A549 (cell line): ENCODE data around the gene ATP6AP2. TPM values are rescaled to one million over a fixed set of nuclear protein-coding genes. Genes with fewer than 3 reads are reported as not detected.
"Not testable (repeated sequence)": the region's sequence is repeated elsewhere in the genome, so short reads cannot be mapped to it uniquely, and the experiment has no call there.

ENCODE experiments used
- ATAC-seq, 2 experiments: fragments of 200-7000 bp in 1 of 2; fragments of >200 bp in 1 of 2; cut with Nextera tagmentation in 1 of 2; cut with Tn5 transposase in 1 of 2; 3 replicates each; pipeline versions ENCODE4 v1.8.0 to v1.9.1; 2018 to 2020; ENCODE audit warnings: mild to moderate bottlenecking in 1 of 2, moderate library complexity in 1 of 2
- CTCF ChIA-PET: fragments of 300-600 bp; sonication (Branson Sonifier 250); formaldehyde crosslinking; extraction: SDS; loops from one replicate; lab custom pipeline; 2021; ENCODE audit warnings: antibody characterized with exemption, inconsistent platforms; lab: Yijun Ruan, JAX
- POLR2A ChIA-PET: fragments of 350-600 bp; formaldehyde crosslinking; extraction: SDS; loops from one replicate; lab custom pipeline; 2021; ENCODE audit warnings: antibody characterized with exemption, inconsistent platforms; lab: Yijun Ruan, JAX
- DNase-seq, 2 experiments: peaks; one replicate each; pipeline versions ENCODE4 v3.0.0 to v3.0.0-alpha.2; 2011 to 2016; ENCODE audit warnings: low read depth in 1 of 2, low spot score in 1 of 2
- FAIRE-seq: peaks from 2 replicates; lab custom pipeline; 2011; peaks lifted over from hg19 to GRCh38; lab: Jason Lieb, UNC
- H3K27ac ChIP-seq, 2 experiments: fragments of >200 bp; sonication (Bioruptor Twin); formaldehyde crosslinking; 3 replicates each; pipeline ENCODE4 v1.5.1; 2016 to 2017
- H3K4me1 ChIP-seq: fragments of >200 bp; sonication (Bioruptor Twin); formaldehyde crosslinking; 3 replicates; pipeline ENCODE4 v1.6.1; 2016
- H3K4me2 ChIP-seq: fragments of >200 bp; sonication (Bioruptor Twin); formaldehyde crosslinking; 3 replicates; pipeline ENCODE4 v1.6.1; 2016
- H3K4me3 ChIP-seq: fragments of >200 bp; sonication (Bioruptor Twin); formaldehyde crosslinking; 3 replicates; pipeline ENCODE4 v1.5.1; 2016
- H3K9me3 ChIP-seq: fragments of >200 bp; sonication (Bioruptor Twin); formaldehyde crosslinking; 3 replicates; pipeline ENCODE4 v1.6.1; 2016
- CEBPB ChIP-seq, 2 experiments: fragments of >200 bp in 1 of 2; sonication (Bioruptor Twin) in 1 of 2; formaldehyde crosslinking in 1 of 2; IDR thresholded peaks; 2 replicates each; pipeline ENCODE4 v1.6.1; 2012 to 2016
- E2F6 ChIP-seq: IDR thresholded peaks from 2 replicates; pipeline ENCODE4 v1.6.1; 2012; ENCODE audit warnings: low read depth, borderline replicate concordance
- HOXA7 ChIP-seq: fragments of 250-450 bp; sonication (Bioruptor Pico); IDR thresholded peaks from 2 replicates; pipeline ENCODE4 v1.5.0; 2020; ENCODE audit warnings: mild to moderate bottlenecking, moderate library complexity
- HOXB13 ChIP-seq: fragments of 250-450 bp; sonication (Bioruptor Pico); IDR thresholded peaks from 2 replicates; pipeline ENCODE4 v1.5.0; 2020; ENCODE audit warnings: low read depth, mild to moderate bottlenecking, moderate library complexity
- HOXB5 ChIP-seq: fragments of 250-450 bp; sonication (Bioruptor Pico); IDR thresholded peaks from 2 replicates; pipeline ENCODE4 v1.5.0; 2020; ENCODE audit warnings: mild to moderate bottlenecking, moderate library complexity
- JUN ChIP-seq, 2 experiments: fragments of >200 bp; sonication (Bioruptor Twin); formaldehyde crosslinking; IDR thresholded peaks; 2 replicates in 1 of 2; 3 replicates in 1 of 2; pipeline ENCODE4 v1.6.1; 2016 to 2017
- NR3C1 ChIP-seq: fragments of >200 bp; sonication (Bioruptor Twin); formaldehyde crosslinking; IDR thresholded peaks from 3 replicates; pipeline ENCODE4 v1.6.1; 2017
- RAD21 ChIP-seq, 2 experiments: fragments of >200 bp in 1 of 2; sonication (Bioruptor Twin) in 1 of 2; formaldehyde crosslinking in 1 of 2; IDR thresholded peaks in 1 of 2; conservative IDR thresholded peaks in 1 of 2; 2 replicates in 1 of 2; 3 replicates in 1 of 2; pipeline ENCODE4 v1.6.1; 2012 to 2018; ENCODE audit warnings: inconsistent platforms in 1 of 2
- RFX5 ChIP-seq: fragments of 450-650 bp; IDR thresholded peaks from 2 replicates; pipeline ENCODE4 v1.7.1; 2014; ENCODE audit warnings: antibody characterized with exemption, mild to moderate bottlenecking, moderate library complexity
- SMC3 ChIP-seq: fragments of >200 bp; sonication (Bioruptor Twin); formaldehyde crosslinking; IDR thresholded peaks from 3 replicates; pipeline ENCODE4 v1.6.1; 2018; ENCODE audit warnings: inconsistent platforms
- SREBF2 ChIP-seq: fragments of 450-650 bp; IDR thresholded peaks from 2 replicates; pipeline ENCODE4 v1.6.1; 2014; ENCODE audit warnings: mild to moderate bottlenecking, moderate library complexity
- TP53 ChIP-seq: fragments of 250-450 bp; sonication (Bioruptor Pico); IDR thresholded peaks from 2 replicates; pipeline ENCODE4 v1.5.0; 2021; ENCODE audit warnings: mild to moderate bottlenecking, moderate library complexity
- ZSCAN20 ChIP-seq: fragments of 250-450 bp; sonication (Bioruptor Pico); IDR thresholded peaks from 2 replicates; pipeline ENCODE4 v1.8.0; 2022; ENCODE audit warnings: mild to moderate bottlenecking, moderate library complexity
- whole genome bisulfite sequencing: methylation state at CpG from one replicate; pipeline ENCODE4 v1.1.6; 2017; ENCODE audit errors: missing lambda C conversion rate; 5-methylcytosine and 5-hydroxymethylcytosine counted together
- polyA plus RNA-seq, 4 experiments: library from polyadenylated mRNA; depleted of rRNA in 3 of 4; stranded (reverse); fragments of >200 nt; fragmentation: RNase III in 1 of 4; extraction: RNeasy Plus Mini Kit Qiagen cat#74134 plus additional on column Dnase treatment in 1 of 4; gene quantifications; 2 replicates in 3 of 4; 3 replicates in 1 of 4; pipeline ENCODE4 v1.2.3, GENCODE V29; 2011 to 2017
- TF ChIP-seq, protein P1 (sequence below): fragments of 150-350 bp; IDR thresholded peaks from 2 replicates; pipeline ENCODE4 v1.6.1; 2014; ENCODE audit warnings: low read depth, mild to moderate bottlenecking, low read length
- TF ChIP-seq, protein P2 (sequence below): fragments of >200 bp; sonication (Bioruptor Twin); formaldehyde crosslinking; IDR thresholded peaks from 3 replicates; pipeline ENCODE4 v1.6.1; 2016
- TF ChIP-seq, protein P3 (sequence below): fragments of 250-450 bp; sonication (Bioruptor Pico); IDR thresholded peaks from 2 replicates; pipeline ENCODE4 v1.5.0; 2021; ENCODE audit warnings: mild to moderate bottlenecking, moderate library complexity, borderline replicate concordance
- TF ChIP-seq, protein P4 (sequence below): fragments of 450-650 bp; IDR thresholded peaks from 2 replicates; pipeline ENCODE4 v1.6.1; 2014; ENCODE audit warnings: antibody characterized with exemption
- TF ChIP-seq, protein P5 (sequence below): fragments of >200 bp; sonication (Bioruptor Twin); formaldehyde crosslinking; IDR thresholded peaks from 2 replicates; pipeline ENCODE4 v1.6.1; 2016

The ATP6AP2 gene
- polyA plus RNA-seq, 2 of the 4 experiments (the other 2 are of a cell fraction) = 133 to 202 TPM

- Histone ChIP-seq H3K4me2 (no peak overlapping the region), H3K27ac (no peak overlapping the region), H3K4me1 (no peaks in the 10 kb centered on the region), H3K9me3 (no peaks in the 10 kb centered on the region), H3K4me3 (no peak overlapping the region)
- DNase-seq (no peak), ATAC-seq (no peak), FAIRE-seq (no peak)
- WGBS = 81% methylated on average over 10 of the region's 10 CpGs
- no peak for TF ChIP-seq HOXB5 (CRISPR knock-in tag)
- POLR2A ChIA-PET = no interaction called here
- CTCF ChIA-PET = interaction anchor here (1.7 kb wide), 1 partner anchor 27 kb away, joined by 6 read pairs; no protein-coding TSS in a partner anchor
These were observed 10.2 kb upstream of the ATP6AP2 start for GRCh38 chrX:40570346-40571093.

DNA sequence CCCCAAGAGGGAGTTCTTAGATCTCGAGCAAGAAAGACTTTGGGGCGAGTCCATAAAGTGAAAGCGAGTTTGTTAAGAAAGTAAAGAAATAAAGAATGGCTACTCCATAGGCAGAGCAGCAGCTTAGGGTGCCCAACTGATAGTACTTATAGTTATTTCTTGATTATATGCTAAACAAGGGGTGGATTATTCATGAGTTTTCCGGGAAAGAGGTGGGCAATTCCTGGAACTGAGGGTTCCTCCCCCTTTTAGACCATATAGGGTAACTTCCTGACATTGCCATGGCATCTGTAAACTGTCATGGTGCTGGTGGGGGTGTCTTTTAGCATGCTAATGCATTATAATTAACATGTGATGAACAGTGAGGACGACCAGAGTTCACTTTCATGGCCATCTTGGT lies 9.6 kb upstream of the ATP6AP2 start:
- DNase-seq, POLR2A ChIA-PET, H3K9me3 ChIP-seq, H3K4me1 ChIP-seq, FAIRE-seq, ATAC-seq, H3K4me3 ChIP-seq, H3K4me2 ChIP-seq, H3K27ac ChIP-seq: not testable (repeated sequence)
- CTCF ChIA-PET = interaction anchor here (1.7 kb wide), 1 partner anchor 27 kb away, joined by 6 read pairs; no protein-coding TSS in a partner anchor
- WGBS = 61% methylated on average over 5 of the region's 5 CpGs

DNA sequence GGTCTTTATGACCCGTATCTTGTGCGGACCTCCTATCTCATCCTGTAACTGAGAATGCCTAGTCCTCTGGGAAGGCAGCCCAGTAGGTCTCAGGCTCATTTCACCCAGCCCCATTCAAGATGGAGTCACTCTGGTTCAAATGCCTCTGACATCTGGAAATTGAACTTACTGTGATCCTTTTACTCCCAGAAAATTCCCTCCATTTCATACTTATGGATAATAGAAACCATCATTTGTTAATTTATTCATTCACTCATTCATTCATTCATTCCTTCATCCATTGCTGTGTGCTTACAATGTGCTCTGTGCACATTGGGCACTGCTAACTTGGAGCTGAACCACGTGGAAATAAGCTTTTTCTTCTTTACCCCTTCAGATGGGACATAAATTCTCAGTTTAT lies 9.2 kb upstream of the ATP6AP2 start:
- Histone ChIP-seq H3K9me3 (no peaks in the 10 kb centered on the region), H3K4me2 (no peak overlapping the region), H3K4me3 (no peak overlapping the region), H3K27ac (no peak overlapping the region), H3K4me1 (no peaks in the 10 kb centered on the region)
- FAIRE-seq = peak; percentile 76
- POLR2A ChIA-PET = no interaction called here
- 58% methylated on average over 3 of the region's 3 CpGs for WGBS
- DNase-seq = no peak
- TF ChIP-seq, protein P1, sequence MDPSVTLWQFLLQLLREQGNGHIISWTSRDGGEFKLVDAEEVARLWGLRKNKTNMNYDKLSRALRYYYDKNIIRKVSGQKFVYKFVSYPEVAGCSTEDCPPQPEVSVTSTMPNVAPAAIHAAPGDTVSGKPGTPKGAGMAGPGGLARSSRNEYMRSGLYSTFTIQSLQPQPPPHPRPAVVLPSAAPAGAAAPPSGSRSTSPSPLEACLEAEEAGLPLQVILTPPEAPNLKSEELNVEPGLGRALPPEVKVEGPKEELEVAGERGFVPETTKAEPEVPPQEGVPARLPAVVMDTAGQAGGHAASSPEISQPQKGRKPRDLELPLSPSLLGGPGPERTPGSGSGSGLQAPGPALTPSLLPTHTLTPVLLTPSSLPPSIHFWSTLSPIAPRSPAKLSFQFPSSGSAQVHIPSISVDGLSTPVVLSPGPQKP = no peak
- no peak for TF ChIP-seq TP53
- no peak for TF ChIP-seq E2F6
- no peak for TF ChIP-seq NR3C1
- no peak for TF ChIP-seq RFX5
- TF ChIP-seq SMC3 = no peak
- no peak for TF ChIP-seq SREBF2
- TF ChIP-seq ZSCAN20 = no peak
- TF ChIP-seq JUN (IDR thresholded peaks at IDR 0.05) = no peak
- TF ChIP-seq HOXB5 (CRISPR knock-in tag) = no peak
- TF ChIP-seq RAD21 (conservative IDR thresholded peaks at IDR 0.05 in 1 of 2, IDR thresholded peaks at IDR 0.05 in 1 of 2) = no peak
- TF ChIP-seq, protein P2, sequence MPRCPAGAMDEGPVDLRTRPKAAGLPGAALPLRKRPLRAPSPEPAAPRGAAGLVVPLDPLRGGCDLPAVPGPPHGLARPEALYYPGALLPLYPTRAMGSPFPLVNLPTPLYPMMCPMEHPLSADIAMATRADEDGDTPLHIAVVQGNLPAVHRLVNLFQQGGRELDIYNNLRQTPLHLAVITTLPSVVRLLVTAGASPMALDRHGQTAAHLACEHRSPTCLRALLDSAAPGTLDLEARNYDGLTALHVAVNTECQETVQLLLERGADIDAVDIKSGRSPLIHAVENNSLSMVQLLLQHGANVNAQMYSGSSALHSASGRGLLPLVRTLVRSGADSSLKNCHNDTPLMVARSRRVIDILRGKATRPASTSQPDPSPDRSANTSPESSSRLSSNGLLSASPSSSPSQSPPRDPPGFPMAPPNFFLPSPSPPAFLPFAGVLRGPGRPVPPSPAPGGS = no peak
- TF ChIP-seq HOXA7 = no peak
- no peak for TF ChIP-seq HOXB13
- TF ChIP-seq, protein P3, sequence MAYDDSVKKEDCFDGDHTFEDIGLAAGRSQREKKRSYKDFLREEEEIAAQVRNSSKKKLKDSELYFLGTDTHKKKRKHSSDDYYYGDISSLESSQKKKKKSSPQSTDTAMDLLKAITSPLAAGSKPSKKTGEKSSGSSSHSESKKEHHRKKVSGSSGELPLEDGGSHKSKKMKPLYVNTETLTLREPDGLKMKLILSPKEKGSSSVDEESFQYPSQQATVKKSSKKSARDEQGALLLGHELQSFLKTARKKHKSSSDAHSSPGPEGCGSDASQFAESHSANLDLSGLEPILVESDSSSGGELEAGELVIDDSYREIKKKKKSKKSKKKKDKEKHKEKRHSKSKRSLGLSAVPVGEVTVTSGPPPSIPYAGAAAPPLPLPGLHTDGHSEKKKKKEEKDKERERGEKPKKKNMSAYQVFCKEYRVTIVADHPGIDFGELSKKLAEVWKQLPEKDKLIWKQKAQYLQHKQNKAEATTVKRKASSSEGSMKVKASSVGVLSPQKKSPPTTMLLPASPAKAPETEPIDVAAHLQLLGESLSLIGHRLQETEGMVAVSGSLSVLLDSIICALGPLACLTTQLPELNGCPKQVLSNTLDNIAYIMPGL (CRISPR knock-in tag) = no peak
- TF ChIP-seq, protein P4, sequence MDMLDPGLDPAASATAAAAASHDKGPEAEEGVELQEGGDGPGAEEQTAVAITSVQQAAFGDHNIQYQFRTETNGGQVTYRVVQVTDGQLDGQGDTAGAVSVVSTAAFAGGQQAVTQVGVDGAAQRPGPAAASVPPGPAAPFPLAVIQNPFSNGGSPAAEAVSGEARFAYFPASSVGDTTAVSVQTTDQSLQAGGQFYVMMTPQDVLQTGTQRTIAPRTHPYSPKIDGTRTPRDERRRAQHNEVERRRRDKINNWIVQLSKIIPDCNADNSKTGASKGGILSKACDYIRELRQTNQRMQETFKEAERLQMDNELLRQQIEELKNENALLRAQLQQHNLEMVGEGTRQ = no peak
- no peak for TF ChIP-seq CEBPB (IDR thresholded peaks at IDR 0.05)
- TF ChIP-seq, protein P5, sequence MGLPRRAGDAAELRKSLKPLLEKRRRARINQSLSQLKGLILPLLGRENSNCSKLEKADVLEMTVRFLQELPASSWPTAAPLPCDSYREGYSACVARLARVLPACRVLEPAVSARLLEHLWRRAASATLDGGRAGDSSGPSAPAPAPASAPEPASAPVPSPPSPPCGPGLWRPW = no peak
- no peak for ATAC-seq
- CTCF ChIA-PET = no interaction called here
